HCT116 (cell line): Measurements from ENCODE around the gene POU5F1.

Experiments
- EZH2 ChIP-seq: fragments of 200-600 bp; sonication (generic); IDR thresholded peaks from 2 replicates; pipeline ENCODE4 v1.6.1; 2017; ENCODE audit warnings: antibody characterized with exemption, mixed run types
- EZH2phosphoT487 ChIP-seq: fragments of 200-600 bp; IDR thresholded peaks from 2 replicates; pipeline ENCODE4 v1.6.1; 2018; ENCODE audit warnings: antibody characterized with exemption, borderline replicate concordance
- POLR2A ChIP-seq: IDR thresholded peaks from 2 replicates; pipeline ENCODE4 v1.7.0; 2011; ENCODE audit warnings: borderline replicate concordance; ENCODE audit not compliant: insufficient read depth, insufficient read length; ENCODE audit errors: extremely low read depth
- POLR2AphosphoS5 ChIP-seq: IDR thresholded peaks from 2 replicates; pipeline ENCODE4 v1.6.1; 2011; ENCODE audit warnings: mild to moderate bottlenecking, low read depth, low read length, moderate library complexity
- RAD21 ChIP-seq: IDR thresholded peaks from 2 replicates; pipeline ENCODE4 v1.6.1; 2012; ENCODE audit warnings: low read depth, mild to moderate bottlenecking
- SP1 ChIP-seq: IDR thresholded peaks from 2 replicates; pipeline ENCODE4 v1.6.1; 2012; ENCODE audit warnings: low read depth
- TCF7L2 ChIP-seq: IDR thresholded peaks from 2 replicates; pipeline ENCODE4 v1.7.0; 2011; ENCODE audit warnings: borderline replicate concordance, inconsistent platforms; ENCODE audit not compliant: insufficient read depth, insufficient read length; ENCODE audit errors: extremely low read depth
- YY1 ChIP-seq: IDR thresholded peaks from 2 replicates; pipeline ENCODE4 v1.6.1; 2011; ENCODE audit warnings: low read length, low read depth, moderate library complexity, mild to moderate bottlenecking; ENCODE audit not compliant: insufficient replicate concordance; ENCODE audit errors: extremely low read depth
- ZFX ChIP-seq: fragments of 450-650 bp; IDR thresholded peaks from 2 replicates; pipeline ENCODE4 v1.6.1; 2017
- ZNF274 ChIP-seq: fragments of 200-500 bp; sonication (Bioruptor generic); IDR thresholded peaks from 2 replicates; pipeline ENCODE4 v1.6.1; 2014; ENCODE audit warnings: mild to moderate bottlenecking, low read depth, low read length, inconsistent platforms
- TF ChIP-seq, protein P1 (sequence below), 3 experiments: fragments of 200-600 bp in 1 of 3; sonication (generic) in 1 of 3; IDR thresholded peaks in 2 of 3; conservative IDR thresholded peaks in 1 of 3; 2 replicates each; pipeline ENCODE4 v1.5.1; 2012 to 2017; ENCODE audit warnings: low read depth in 2 of 3, low read length in 2 of 3, antibody characterized with exemption in 1 of 3, borderline replicate concordance in 1 of 3, control low read depth in 1 of 3, mild to moderate bottlenecking in 1 of 3, mixed read lengths in 1 of 3, mixed run types in 1 of 3, moderate library complexity in 1 of 3; ENCODE audit not compliant: insufficient read depth in 1 of 3
- TF ChIP-seq, protein P2 (sequence below): IDR thresholded peaks from 2 replicates; pipeline ENCODE4 v1.6.1; 2012

DNA sequence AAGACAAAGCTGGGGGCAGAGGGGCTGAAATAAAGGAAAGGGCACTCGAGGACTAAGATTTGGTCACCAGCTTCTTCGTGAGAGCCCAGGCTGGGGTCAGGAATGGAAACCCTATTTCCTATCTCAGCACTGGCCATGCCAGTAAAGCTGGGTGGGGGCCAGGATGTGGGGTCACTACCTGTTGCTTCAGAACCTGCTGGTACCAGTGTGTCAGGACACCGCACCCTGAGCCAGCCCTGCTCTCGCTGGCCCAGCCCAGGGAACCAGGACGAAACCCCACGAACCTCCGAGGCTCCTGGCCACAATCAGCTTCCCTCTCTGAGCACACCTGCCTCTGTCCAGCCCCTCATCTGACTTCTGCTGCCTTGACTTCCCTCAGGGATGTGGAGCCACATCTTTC is 52.3 kb downstream of the POU5F1 start:
- TF ChIP-seq, protein P1, sequence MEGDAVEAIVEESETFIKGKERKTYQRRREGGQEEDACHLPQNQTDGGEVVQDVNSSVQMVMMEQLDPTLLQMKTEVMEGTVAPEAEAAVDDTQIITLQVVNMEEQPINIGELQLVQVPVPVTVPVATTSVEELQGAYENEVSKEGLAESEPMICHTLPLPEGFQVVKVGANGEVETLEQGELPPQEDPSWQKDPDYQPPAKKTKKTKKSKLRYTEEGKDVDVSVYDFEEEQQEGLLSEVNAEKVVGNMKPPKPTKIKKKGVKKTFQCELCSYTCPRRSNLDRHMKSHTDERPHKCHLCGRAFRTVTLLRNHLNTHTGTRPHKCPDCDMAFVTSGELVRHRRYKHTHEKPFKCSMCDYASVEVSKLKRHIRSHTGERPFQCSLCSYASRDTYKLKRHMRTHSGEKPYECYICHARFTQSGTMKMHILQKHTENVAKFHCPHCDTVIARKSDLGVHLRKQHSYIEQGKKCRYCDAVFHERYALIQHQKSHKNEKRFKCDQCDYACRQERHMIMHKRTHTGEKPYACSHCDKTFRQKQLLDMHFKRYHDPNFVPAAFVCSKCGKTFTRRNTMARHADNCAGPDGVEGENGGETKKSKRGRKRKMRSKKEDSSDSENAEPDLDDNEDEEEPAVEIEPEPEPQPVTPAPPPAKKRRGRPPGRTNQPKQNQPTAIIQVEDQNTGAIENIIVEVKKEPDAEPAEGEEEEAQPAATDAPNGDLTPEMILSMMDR (IDR thresholded peaks at IDR 0.05 in 2 of 3, conservative IDR thresholded peaks at IDR 0.05 in 1 of 3; ENCODE audit: borderline replicate concordance in 1 of 3, insufficient read depth in 1 of 3, low read depth in 2 of 3, low read length in 2 of 3) = no peak
- TF ChIP-seq POLR2A (no peak), TCF7L2 (no peak), POLR2AphosphoS5 (no peak), EZH2 (no peak), RAD21 (no peak), EZH2phosphoT487 (no peak), ZNF274 (no peak), ZFX (no peak), SP1 (no peak), YY1 (no peak)
- TF ChIP-seq, protein P2, sequence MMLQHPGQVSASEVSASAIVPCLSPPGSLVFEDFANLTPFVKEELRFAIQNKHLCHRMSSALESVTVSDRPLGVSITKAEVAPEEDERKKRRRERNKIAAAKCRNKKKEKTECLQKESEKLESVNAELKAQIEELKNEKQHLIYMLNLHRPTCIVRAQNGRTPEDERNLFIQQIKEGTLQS = no peak
